ENCODE measurements around the gene LAMB1.

DNA sequence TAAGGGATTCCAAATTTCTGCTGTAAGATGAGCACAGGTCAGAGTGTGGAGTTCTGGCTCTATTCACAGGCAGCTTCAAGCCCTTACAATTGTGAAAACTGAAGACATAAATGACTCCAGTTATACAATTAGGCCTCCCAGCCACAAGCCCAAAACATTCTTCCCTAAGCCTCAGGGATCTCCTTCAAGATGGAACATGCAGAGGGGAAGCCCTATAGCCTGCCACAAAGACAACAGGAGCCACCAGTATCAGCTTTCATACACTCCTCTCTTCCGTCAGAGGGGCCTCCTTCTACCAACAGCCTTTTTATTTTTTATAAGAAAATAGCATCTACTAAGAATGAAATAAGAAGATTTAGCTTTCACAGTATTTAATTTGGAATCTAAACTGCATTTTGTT is 65.4 kb downstream of the LAMB1 start:
- TF ChIP-seq POLR2A (IDR thresholded peaks at IDR 0.05) (no peak), POLR2AphosphoS5 (IDR thresholded peaks at IDR 0.05) (no peak)

All from suprapubic skin (tissue), 4 donors.